Measurements from ENCODE around the gene RUNX3.

DNA sequence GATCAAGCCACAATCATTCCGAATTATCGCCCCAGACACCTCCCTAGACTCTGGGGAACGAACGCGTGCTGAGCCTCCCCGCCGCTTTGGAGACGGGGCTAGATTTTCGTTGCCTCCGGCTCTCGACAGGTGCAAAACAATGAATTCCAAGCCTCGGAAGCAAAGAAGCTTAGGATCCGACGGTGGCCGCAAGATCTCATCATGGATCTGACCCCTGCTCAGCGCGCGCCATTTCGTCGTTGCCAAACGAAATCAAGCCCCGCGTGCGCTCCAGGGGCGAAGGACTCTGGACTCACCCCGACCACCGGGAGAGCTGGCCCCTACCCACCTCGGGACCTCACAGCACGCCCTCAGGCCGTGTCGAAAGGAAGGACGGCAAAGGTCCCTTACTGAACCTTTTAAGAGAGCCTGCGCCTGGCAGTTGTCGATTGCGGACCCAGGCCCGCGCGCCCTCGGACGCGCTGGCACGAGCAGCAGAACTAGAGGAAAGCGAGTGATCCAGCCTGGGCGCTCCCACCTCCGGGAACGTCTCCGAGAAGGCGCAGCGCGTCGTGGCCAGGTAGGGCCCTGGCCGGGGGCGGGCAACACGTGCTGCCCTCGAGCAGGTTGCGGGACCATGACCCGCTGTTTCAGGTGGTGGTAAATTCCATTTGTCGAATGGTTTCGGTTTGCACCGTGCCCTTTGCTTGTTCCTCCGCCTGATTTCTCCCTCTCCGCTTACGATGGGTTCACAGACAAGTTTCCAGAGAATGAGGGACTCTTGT, 1.6 kb upstream of the RUNX3 start:
- no peak for TF ChIP-seq EZH2 (IDR thresholded peaks at IDR 0.05; ENCODE audit: borderline replicate concordance, low read length)
- TF ChIP-seq, protein P1, sequence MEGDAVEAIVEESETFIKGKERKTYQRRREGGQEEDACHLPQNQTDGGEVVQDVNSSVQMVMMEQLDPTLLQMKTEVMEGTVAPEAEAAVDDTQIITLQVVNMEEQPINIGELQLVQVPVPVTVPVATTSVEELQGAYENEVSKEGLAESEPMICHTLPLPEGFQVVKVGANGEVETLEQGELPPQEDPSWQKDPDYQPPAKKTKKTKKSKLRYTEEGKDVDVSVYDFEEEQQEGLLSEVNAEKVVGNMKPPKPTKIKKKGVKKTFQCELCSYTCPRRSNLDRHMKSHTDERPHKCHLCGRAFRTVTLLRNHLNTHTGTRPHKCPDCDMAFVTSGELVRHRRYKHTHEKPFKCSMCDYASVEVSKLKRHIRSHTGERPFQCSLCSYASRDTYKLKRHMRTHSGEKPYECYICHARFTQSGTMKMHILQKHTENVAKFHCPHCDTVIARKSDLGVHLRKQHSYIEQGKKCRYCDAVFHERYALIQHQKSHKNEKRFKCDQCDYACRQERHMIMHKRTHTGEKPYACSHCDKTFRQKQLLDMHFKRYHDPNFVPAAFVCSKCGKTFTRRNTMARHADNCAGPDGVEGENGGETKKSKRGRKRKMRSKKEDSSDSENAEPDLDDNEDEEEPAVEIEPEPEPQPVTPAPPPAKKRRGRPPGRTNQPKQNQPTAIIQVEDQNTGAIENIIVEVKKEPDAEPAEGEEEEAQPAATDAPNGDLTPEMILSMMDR (conservative IDR thresholded peaks at IDR 0.05 in 1 of 2, IDR thresholded peaks at IDR 0.05 in 1 of 2; ENCODE audit: extremely low read depth in 1 of 2, insufficient read depth in 1 of 2, low read depth in 1 of 2, low read length in 2 of 2) = no peak

Data from mammary epithelial cell (primary cell).